Kidney (tissue), 14 donors: ENCODE data around the gene FOXI2. TPM values are rescaled to one million over a fixed set of nuclear protein-coding genes. Genes with fewer than 3 reads are reported as not detected.

ENCODE experiments used
- DNase-seq, 5 donors: peaks; one replicate each; pipeline ENCODE4 v3.0.0-alpha.2; 2013 to 2020
- FAIRE-seq: peaks from 2 replicates; lab custom pipeline; 2012; peaks lifted over from hg19 to GRCh38; lab: Jason Lieb, UNC
- H3K27ac ChIP-seq, 2 donors: one replicate each; pipeline ENCODE4 v1.7.0; 2013; ENCODE audit warnings: low read depth in 2 of 2, low read length in 2 of 2, inconsistent platforms in 1 of 2
- H3K27me3 ChIP-seq: one replicate; pipeline ENCODE4 v1.7.1; 2013; ENCODE audit warnings: low read length, inconsistent platforms; ENCODE audit not compliant: control insufficient read depth, insufficient read depth
- H3K36me3 ChIP-seq, 3 donors: one replicate each; pipeline versions ENCODE4 v1.7.0 to v1.7.1; 2013; ENCODE audit warnings: low read length in 3 of 3, control low read depth in 1 of 3, inconsistent platforms in 1 of 3; ENCODE audit not compliant: insufficient read depth in 3 of 3, control insufficient read depth in 2 of 3
- H3K4me1 ChIP-seq, 3 donors: one replicate each; pipeline versions ENCODE4 v1.7.0 to v1.7.1; 2013; ENCODE audit warnings: low read length in 3 of 3, inconsistent platforms in 1 of 3, low read depth in 1 of 3; ENCODE audit not compliant: control insufficient read depth in 2 of 3, insufficient read depth in 2 of 3
- H3K4me3 ChIP-seq, 3 donors: one replicate each; pipeline versions ENCODE4 v1.7.0 to v1.8.1; 2013; ENCODE audit warnings: low read length in 3 of 3, control low read depth in 1 of 3, inconsistent platforms in 1 of 3
- H3K9ac ChIP-seq, 3 donors: one replicate each; pipeline versions ENCODE4 v1.7.0 to v1.7.1; 2013; ENCODE audit warnings: low read length in 3 of 3, control low read depth in 1 of 3, inconsistent platforms in 1 of 3
- H3K9me3 ChIP-seq, 3 donors: one replicate each; pipeline versions ENCODE4 v1.7.0 to v1.7.1; 2013; ENCODE audit warnings: low read length in 3 of 3, control low read depth in 1 of 3, inconsistent platforms in 1 of 3; ENCODE audit not compliant: control insufficient read depth in 2 of 3, insufficient read depth in 1 of 3
- intact Hi-C: fragments of 100-400 bp; cut with DNase I; formaldehyde crosslinking; loops from one replicate; pipeline ENCODE4 v1.11.1; 2022
- polyA plus RNA-seq: library from polyadenylated mRNA; stranded (reverse); fragments of 350-450 nt; fragmentation: Illumina TruSeq; extraction: RNeasy Lipid Tissue Mini Kit (QIAGEN cat#74804); gene quantifications from one replicate; pipeline ENCODE4 v1.2.3, GENCODE V29; 2014; ENCODE audit warnings: low read depth, low replicate concordance; ENCODE audit not compliant: insufficient read depth
- total RNA-seq: library from RNA; stranded (reverse); fragmentation: NEBNext Ultra II Directional; extraction: Animal tissue kit (Norgen Biotek cat#: 25700); gene quantifications from one replicate; pipeline ENCODE4 v1.2.1, GENCODE V29; 2021
- TF ChIP-seq, protein P1 (sequence below): IDR thresholded peaks from 3 replicates; pipeline ENCODE4 v1.5.1; 2012; ENCODE audit warnings: mild to moderate bottlenecking, moderate library complexity, borderline replicate concordance; ENCODE audit not compliant: insufficient read depth; ENCODE audit errors: extremely low read depth
- donor health status: control.
- donor health status: control.
- donor health status: control.
- donor health status: control.
- donor health status: control.
- donor health status: DM: yes; HTN: yes; CAD: no.
- donor health status: Normal renal cell carcinoma (clear cell type).

Gene FOXI2
- total and polyA plus RNA-seq, 2 donors from 2014 or later, result 1.1 to 1.5 TPM

DNA sequence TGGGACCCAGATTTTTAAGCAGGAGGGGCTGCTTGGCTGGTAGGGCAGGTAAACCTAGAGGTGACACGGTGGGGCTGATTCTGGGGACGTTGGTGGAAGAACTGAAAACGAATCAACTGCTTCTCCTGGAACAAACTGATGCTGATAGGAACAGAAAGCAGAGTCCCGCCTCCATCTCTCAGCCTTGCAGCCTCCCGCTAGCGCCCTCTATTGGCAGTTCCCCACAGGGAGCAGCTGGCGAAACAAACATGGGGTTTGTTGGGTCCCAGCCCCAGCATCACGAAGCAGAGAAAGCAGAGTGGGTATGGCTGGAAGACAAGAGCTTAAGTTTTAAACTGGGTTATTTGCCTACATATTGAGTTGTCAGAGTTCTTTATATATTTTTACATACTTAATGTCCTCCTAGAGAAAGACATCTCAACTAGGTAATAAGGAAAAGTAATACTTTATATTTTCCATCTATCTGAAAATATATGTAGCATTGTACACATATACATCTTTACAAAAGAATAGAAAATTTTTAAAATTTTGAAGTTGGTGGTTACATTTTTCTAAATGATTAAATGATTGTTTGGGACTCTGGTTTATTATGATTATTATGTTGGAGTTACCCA is 42.3 kb upstream of the FOXI2 start:
- H3K9me3 ChIP-seq, result no peaks in the 10 kb centered on the region
- intact Hi-C loops, result no loop called here
- no peaks in the 10 kb centered on the region for H3K4me1 ChIP-seq
- H3K27ac ChIP-seq, result no peak overlapping the region
- H3K27me3 ChIP-seq, result no peaks in the 10 kb centered on the region
- no peak overlapping the region for H3K4me3 ChIP-seq
- no peaks in the 10 kb centered on the region for H3K36me3 ChIP-seq
- DNase-seq, result no peak
- FAIRE-seq, result no peak
- TF ChIP-seq, protein P1, sequence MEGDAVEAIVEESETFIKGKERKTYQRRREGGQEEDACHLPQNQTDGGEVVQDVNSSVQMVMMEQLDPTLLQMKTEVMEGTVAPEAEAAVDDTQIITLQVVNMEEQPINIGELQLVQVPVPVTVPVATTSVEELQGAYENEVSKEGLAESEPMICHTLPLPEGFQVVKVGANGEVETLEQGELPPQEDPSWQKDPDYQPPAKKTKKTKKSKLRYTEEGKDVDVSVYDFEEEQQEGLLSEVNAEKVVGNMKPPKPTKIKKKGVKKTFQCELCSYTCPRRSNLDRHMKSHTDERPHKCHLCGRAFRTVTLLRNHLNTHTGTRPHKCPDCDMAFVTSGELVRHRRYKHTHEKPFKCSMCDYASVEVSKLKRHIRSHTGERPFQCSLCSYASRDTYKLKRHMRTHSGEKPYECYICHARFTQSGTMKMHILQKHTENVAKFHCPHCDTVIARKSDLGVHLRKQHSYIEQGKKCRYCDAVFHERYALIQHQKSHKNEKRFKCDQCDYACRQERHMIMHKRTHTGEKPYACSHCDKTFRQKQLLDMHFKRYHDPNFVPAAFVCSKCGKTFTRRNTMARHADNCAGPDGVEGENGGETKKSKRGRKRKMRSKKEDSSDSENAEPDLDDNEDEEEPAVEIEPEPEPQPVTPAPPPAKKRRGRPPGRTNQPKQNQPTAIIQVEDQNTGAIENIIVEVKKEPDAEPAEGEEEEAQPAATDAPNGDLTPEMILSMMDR, result peak; percentile 7
- no peak overlapping the region for H3K9ac ChIP-seq

GRCh38 chr10:127695431-127695830 is 41.6 kb upstream of the FOXI2 start:
- Histone ChIP-seq H3K4me1 (no peaks in the 10 kb centered on the region), H3K9me3 (no peaks in the 10 kb centered on the region), H3K27ac (no peak overlapping the region), H3K27me3 (no peaks in the 10 kb centered on the region), H3K36me3 (no peaks in the 10 kb centered on the region), H3K4me3 (no peak overlapping the region), H3K9ac (no peak overlapping the region)
- TF ChIP-seq, protein P1, result no peak
- FAIRE-seq (no peak), DNase-seq (no peak)
- intact Hi-C loops, result no loop called here

- intact Hi-C loops, result no loop called here
- no peaks in the 10 kb centered on the region for H3K4me1 ChIP-seq
- FAIRE-seq (no peak), DNase-seq (no peak)
- no peak overlapping the region for H3K27ac ChIP-seq
- no peak overlapping the region for H3K9ac ChIP-seq
- no peaks in the 10 kb centered on the region for H3K9me3 ChIP-seq
- no peaks in the 10 kb centered on the region for H3K27me3 ChIP-seq
- no peaks in the 10 kb centered on the region for H3K36me3 ChIP-seq
- TF ChIP-seq, protein P1, result no peak
- no peak overlapping the region for H3K4me3 ChIP-seq
These were observed 38.1 kb upstream of the FOXI2 start for GRCh38 chr10:127698886-127699285.

- no peaks in the 10 kb centered on the region for H3K4me1 ChIP-seq
- H3K9me3 ChIP-seq, result peaks cover 0 to 2% (median 0%) of the 10 kb centered on the region in 3 donors
- intact Hi-C loops, result no loop called here
- H3K9ac ChIP-seq, result no peak overlapping the region
- no peak overlapping the region for H3K27ac ChIP-seq
- no peaks in the 10 kb centered on the region for H3K36me3 ChIP-seq
- no peak overlapping the region for H3K4me3 ChIP-seq
- TF ChIP-seq, protein P1, result no peak
- no peak for FAIRE-seq
- no peaks in the 10 kb centered on the region for H3K27me3 ChIP-seq
- DNase-seq, result no peak
These were observed 37.7 kb upstream of the FOXI2 start for GRCh38 chr10:127699311-127699710.
